ENCODE data around the gene PDIA4.
"Not testable (repeated sequence)": the region's sequence is repeated elsewhere in the genome, so short reads cannot be mapped to it uniquely, and the experiment has no call there.

- not testable (repeated sequence) for TF ChIP-seq POLR2A, CTCF (IDR thresholded peaks at IDR 0.05)
Observed at GRCh38 chr7:149012730-149013129, 15.6 kb downstream of the PDIA4 start.
